ENCODE results near the gene HOXA7.

DNA sequence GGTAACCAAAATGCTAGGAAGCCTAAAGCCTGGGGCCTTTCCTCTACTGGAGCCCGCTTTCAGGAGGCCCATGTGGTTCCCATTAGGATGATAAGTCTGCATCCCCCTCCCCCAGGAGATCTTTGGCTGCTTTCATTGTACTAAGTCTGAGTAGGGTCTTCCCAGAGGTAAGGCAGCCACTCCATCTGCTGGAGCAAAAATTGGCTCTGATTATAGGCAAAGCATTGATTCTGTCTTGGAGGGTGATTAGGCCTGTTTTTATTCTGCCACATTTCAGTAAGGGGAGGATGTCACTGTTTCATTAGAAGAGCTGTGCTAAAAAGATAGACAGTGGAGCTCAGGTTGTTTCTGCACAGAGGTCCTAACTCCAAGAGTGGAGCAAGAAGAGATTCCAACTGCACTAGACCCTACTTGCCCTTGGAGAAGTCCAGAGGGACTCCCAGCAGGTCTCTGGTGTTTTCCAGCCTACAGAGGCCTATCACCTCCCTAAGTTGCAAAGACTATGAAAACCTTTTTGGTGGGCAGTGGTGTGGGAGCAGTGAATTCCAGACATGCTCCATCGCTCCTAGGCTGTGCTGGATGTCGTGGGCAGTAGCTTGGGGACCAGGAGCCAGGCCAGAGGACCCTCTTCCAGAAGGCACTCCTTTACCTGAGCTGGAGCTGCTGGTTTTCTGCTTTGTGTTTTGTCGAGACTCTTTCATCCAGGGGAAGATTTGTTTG, 46.8 kb downstream of the HOXA7 start:
- TF ChIP-seq POLR2AphosphoS5 (IDR thresholded peaks at IDR 0.05; ENCODE audit: borderline replicate concordance, low read depth, low read length) (no peak), EZH2 (IDR thresholded peaks at IDR 0.05) (no peak), FOXP2 (optimal IDR thresholded peaks at IDR 0.05; ENCODE audit: control extremely low read depth, extremely low read length, insufficient read depth) (no peak)

Measured in SK-N-MC (cell line).